CD8-positive, alpha-beta memory T cell (primary cell): ENCODE results near the gene LRRC8C. TPM values are rescaled to one million over a fixed set of nuclear protein-coding genes. Genes with fewer than 3 reads are reported as not detected.

Experiments used
- CTCF ChIA-PET: fragments of 350-600 bp; sonication (Branson Sonifier 250); formaldehyde crosslinking; loops from one replicate; lab custom pipeline; 2021; ENCODE audit warnings: antibody characterized with exemption; lab: Charles Lee
- POLR2A ChIA-PET: fragments of 350-600 bp; sonication (Branson Sonifier 250); formaldehyde crosslinking; loops from one replicate; lab custom pipeline; 2021; ENCODE audit warnings: antibody characterized with exemption; lab: Charles Lee
- DNase-seq, 5 donors: peaks; one replicate each; pipeline versions ENCODE4 v3.0.0 to v3.0.0-alpha.2; 2020 to 2022; ENCODE audit warnings: mixed read lengths in 1 of 5
- H3K27ac ChIP-seq: one replicate; pipeline ENCODE4 v1.7.0; 2013; ENCODE audit warnings: low read depth, mild to moderate bottlenecking, low read length, moderate library complexity
- H3K27me3 ChIP-seq: 2 replicates; pipeline ENCODE4 v1.7.0; 2013; ENCODE audit warnings: low read length, mild to moderate bottlenecking; ENCODE audit not compliant: insufficient read depth, poor library complexity, severe bottlenecking
- H3K36me3 ChIP-seq: 2 replicates; pipeline ENCODE4 v1.7.0; 2013; ENCODE audit warnings: mild to moderate bottlenecking, low read length, moderate library complexity; ENCODE audit not compliant: insufficient read depth
- H3K4me1 ChIP-seq: 2 replicates; pipeline ENCODE4 v1.7.0; 2013; ENCODE audit warnings: mild to moderate bottlenecking, low read length, moderate library complexity; ENCODE audit not compliant: insufficient read depth
- H3K4me3 ChIP-seq: 2 replicates; pipeline ENCODE4 v1.7.0; 2013; ENCODE audit warnings: mild to moderate bottlenecking, low read length
- H3K9me3 ChIP-seq: 2 replicates; pipeline ENCODE4 v1.7.0; 2013; ENCODE audit warnings: mild to moderate bottlenecking, low read length
- H3K27ac Mint-ChIP-seq, 8 donors: one replicate each; pipeline ENCODE4 v1.8.0; 2020 to 2021; ENCODE audit warnings: mixed read lengths in 8 of 8, mild to moderate bottlenecking in 6 of 8, inconsistent platforms in 3 of 8, moderate library complexity in 3 of 8
- H3K27me3 Mint-ChIP-seq, 2 donors: one replicate each; pipeline ENCODE4 v1.8.0; 2020 to 2021; ENCODE audit warnings: mixed read lengths in 2 of 2, mild to moderate bottlenecking in 1 of 2, moderate library complexity in 1 of 2
- H3K36me3 Mint-ChIP-seq, 3 donors: one replicate each; pipeline ENCODE4 v1.8.0; 2020 to 2021; ENCODE audit warnings: mixed read lengths in 3 of 3, inconsistent platforms in 1 of 3, mild to moderate bottlenecking in 1 of 3
- H3K4me1 Mint-ChIP-seq, 3 donors: one replicate each; pipeline ENCODE4 v1.8.0; 2020 to 2021; ENCODE audit warnings: mixed read lengths in 3 of 3, inconsistent platforms in 1 of 3, mild to moderate bottlenecking in 1 of 3
- H3K4me3 Mint-ChIP-seq, 7 donors: one replicate each; pipeline ENCODE4 v1.8.0; 2020 to 2021; ENCODE audit warnings: mixed read lengths in 7 of 7, mild to moderate bottlenecking in 6 of 7, moderate library complexity in 4 of 7, inconsistent platforms in 2 of 7
- H3K9me3 Mint-ChIP-seq, 5 donors: one replicate each; pipeline ENCODE4 v1.8.0; 2020 to 2022; ENCODE audit warnings: mixed read lengths in 5 of 5, mild to moderate bottlenecking in 3 of 5, moderate library complexity in 2 of 5, inconsistent platforms in 1 of 5
- polyA plus RNA-seq: library from polyadenylated mRNA; unstranded; fragments of 300-500 nt; fragmentation: Illumina TruSeq; gene quantifications from one replicate; pipeline ENCODE4 v1.2.3, GENCODE V29; 2021
- total RNA-seq, 2 experiments: library from RNA; stranded (reverse); gene quantifications; one replicate each; pipeline ENCODE4 v1.2.3, GENCODE V29; 2021

Gene LRRC8C
- 10 to 100 TPM; 61.4 to 63.5 TPM for total RNA-seq
- 19.7 TPM for polyA plus RNA-seq

DNA sequence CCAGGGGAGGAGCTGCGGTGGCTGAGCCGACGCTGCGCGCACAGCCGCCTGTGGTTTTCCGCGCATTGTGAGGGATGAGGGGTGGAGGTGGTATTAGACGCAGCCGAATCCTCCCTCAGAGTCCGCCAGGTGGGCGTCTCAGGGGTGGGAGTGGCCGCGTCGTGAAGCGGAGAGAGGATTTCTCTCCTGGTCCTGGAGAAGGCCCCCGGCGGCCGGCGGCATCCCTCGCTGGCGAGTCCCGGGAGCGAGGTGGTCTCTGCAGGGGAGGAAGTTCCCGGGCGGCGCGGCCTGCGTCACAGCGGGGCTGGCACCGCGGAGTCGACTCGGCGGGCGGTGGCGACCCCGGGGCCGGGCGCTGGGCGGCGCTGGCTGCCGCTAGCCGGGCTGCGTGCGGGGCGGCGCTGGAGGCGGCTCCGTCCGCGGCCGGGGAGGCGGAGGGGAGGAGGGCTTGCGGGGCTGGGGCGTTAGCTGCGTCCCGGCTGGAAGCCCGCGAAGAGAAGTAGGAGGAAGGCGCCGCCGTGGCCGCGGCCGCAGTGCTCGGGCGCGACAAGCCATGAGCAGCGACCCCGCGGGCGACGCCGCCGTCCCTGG, at the start of gene LRRC8C:
Gene LRRC8C, plus strand, starts transcription at position 464 of the 591 bp plus-strand sequence. CDS start 53,354 bp downstream, outside the sequence.
- H3K36me3 Mint-ChIP-seq = peaks cover 0 to 23% (median 5%) of the 10 kb centered on the region in 3 donors
- peak within 1 kb of the TSS; percentile 90 to 99 (median 96) for H3K4me3 Mint-ChIP-seq
- no peaks in the 10 kb centered on the region for H3K9me3 ChIP-seq
- ChIA-PET POLR2A (interaction anchor here (0.7 to 6.7 kb wide), 15 partner anchors 9 to 362 kb away, joined by 3 to 90 read pairs (median 5); partner anchors contain the start of genes LRRC8B and ZNF326), CTCF (interaction anchor here (0.8 to 21.0 kb wide), 27 partner anchors 10 to 211 kb away, joined by 3 to 403 read pairs (median 4); partner anchors contain the start of gene LRRC8B)
- peaks cover 0 to 3% of the 10 kb centered on the region in 2 donors for H3K27me3 Mint-ChIP-seq
- peaks cover 77% of the 10 kb centered on the region for H3K4me1 ChIP-seq
- peak within 1 kb of the TSS; percentile 95 to 99 (median 98) for H3K27ac Mint-ChIP-seq
- peak within 1 kb of the TSS; percentile 74 for H3K4me3 ChIP-seq
- H3K27me3 ChIP-seq = no peaks in the 10 kb centered on the region
- peak within 1 kb of the TSS; percentile 86 for H3K27ac ChIP-seq
- H3K9me3 Mint-ChIP-seq = peaks cover 0 to 3% (median 0%) of the 10 kb centered on the region in 5 donors
- DNase-seq = peak; percentile 78 to 95 (median 90)
- H3K36me3 ChIP-seq = no peaks in the 10 kb centered on the region
- H3K4me1 Mint-ChIP-seq = peaks cover 72 to 85% (median 83%) of the 10 kb centered on the region in 3 donors

DNA sequence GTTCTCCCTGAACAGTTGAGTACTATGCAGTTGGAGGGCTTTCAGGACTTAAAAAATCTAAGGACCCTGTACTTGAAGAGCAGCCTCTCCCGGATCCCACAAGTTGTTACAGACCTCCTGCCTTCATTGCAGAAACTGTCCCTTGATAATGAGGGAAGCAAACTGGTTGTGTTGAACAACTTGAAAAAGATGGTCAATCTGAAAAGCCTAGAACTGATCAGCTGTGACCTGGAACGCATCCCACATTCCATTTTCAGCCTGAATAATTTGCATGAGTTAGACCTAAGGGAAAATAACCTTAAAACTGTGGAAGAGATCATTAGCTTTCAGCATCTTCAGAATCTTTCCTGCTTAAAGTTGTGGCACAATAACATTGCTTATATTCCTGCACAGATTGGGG, 48.7 kb upstream of the LRRC8C start:
- Histone ChIP-seq H3K4me1 (no peaks in the 10 kb centered on the region), H3K27ac (no peak overlapping the region), H3K27me3 (no peaks in the 10 kb centered on the region), H3K9me3 (no peaks in the 10 kb centered on the region), H3K36me3 (peaks cover 18% of the 10 kb centered on the region), H3K4me3 (no peak overlapping the region)
- DNase-seq = no peak
- H3K4me3 Mint-ChIP-seq = no peak overlapping the region
- peaks cover 16 to 76% (median 40%) of the 10 kb centered on the region in 3 donors for H3K36me3 Mint-ChIP-seq
- H3K4me1 Mint-ChIP-seq = peaks cover 12 to 32% (median 14%) of the 10 kb centered on the region in 3 donors
- POLR2A ChIA-PET = no interaction called here
- CTCF ChIA-PET = interaction anchor here (1.2 kb wide), 1 partner anchor 23 kb away, joined by 3 read pairs; no protein-coding TSS in a partner anchor
- H3K27me3 Mint-ChIP-seq = no peaks in the 10 kb centered on the region
- no peaks in the 10 kb centered on the region for H3K9me3 Mint-ChIP-seq
- no peak overlapping the region for H3K27ac Mint-ChIP-seq

DNA sequence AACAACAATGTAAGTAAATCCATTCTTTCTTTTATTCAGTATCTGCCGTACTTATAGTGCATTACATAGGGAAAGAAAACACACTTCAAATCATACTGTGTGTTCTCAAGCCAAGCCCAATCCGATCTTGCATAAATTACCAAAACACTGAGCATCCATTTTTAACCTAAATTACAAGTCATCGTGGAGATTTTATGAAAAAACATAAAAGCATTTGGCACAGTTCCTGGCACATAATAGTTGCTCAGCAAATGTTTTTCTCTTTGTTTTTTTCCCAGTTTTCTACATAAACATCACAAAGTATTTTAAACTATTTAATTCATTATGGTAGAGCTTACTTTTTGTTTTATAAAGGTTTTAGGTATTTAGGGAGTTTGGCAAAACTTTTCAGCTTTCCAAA, 48.1 kb upstream of the LRRC8C start:
- no peaks in the 10 kb centered on the region for H3K27me3 Mint-ChIP-seq
- peaks cover 15 to 38% (median 20%) of the 10 kb centered on the region in 3 donors for H3K4me1 Mint-ChIP-seq
- H3K9me3 Mint-ChIP-seq = no peaks in the 10 kb centered on the region
- no peaks in the 10 kb centered on the region for H3K27me3 ChIP-seq
- peaks cover 18% of the 10 kb centered on the region for H3K36me3 ChIP-seq
- no peak overlapping the region for H3K4me3 Mint-ChIP-seq
- no peaks in the 10 kb centered on the region for H3K9me3 ChIP-seq
- CTCF ChIA-PET = interaction anchor here (1.7 kb wide), 1 partner anchor 38 kb away, joined by 4 read pairs; no protein-coding TSS in a partner anchor
- no peak overlapping the region for H3K27ac ChIP-seq
- POLR2A ChIA-PET = no interaction called here
- H3K4me3 ChIP-seq = no peak overlapping the region
- no peaks in the 10 kb centered on the region for H3K4me1 ChIP-seq
- DNase-seq = no peak
- no peak overlapping the region for H3K27ac Mint-ChIP-seq
- H3K36me3 Mint-ChIP-seq = peaks cover 16 to 73% (median 41%) of the 10 kb centered on the region in 3 donors

DNA sequence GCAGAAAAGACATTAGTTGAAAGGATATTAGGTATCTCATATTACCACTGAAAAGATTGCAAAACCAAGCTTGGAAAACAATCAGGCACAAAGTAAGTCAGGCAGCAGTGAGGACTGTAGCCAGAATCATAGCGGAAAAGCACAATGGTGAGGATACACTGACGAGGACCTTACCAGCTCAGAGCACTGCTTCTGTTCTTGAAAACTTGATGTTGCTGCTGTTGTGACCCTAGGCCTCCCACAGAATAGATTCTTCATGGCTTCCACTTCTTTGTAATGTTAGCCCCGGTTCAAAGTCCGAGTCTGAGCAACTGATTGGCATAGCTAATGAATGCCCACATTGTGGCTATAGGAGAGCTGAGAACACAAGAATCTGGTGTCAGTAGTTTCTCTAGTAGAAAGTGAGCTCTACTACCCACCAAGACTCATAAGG, 45.2 kb upstream of the LRRC8C start:
- Histone ChIP-seq H3K9me3 (no peaks in the 10 kb centered on the region), H3K36me3 (peaks cover 10% of the 10 kb centered on the region), H3K4me3 (no peak overlapping the region), H3K27me3 (no peaks in the 10 kb centered on the region), H3K4me1 (no peaks in the 10 kb centered on the region), H3K27ac (no peak overlapping the region)
- DNase-seq = no peak
- H3K27me3 Mint-ChIP-seq = no peaks in the 10 kb centered on the region
- no peak overlapping the region for H3K4me3 Mint-ChIP-seq
- H3K9me3 Mint-ChIP-seq = no peaks in the 10 kb centered on the region
- no peak overlapping the region for H3K27ac Mint-ChIP-seq
- peaks cover 12 to 45% (median 36%) of the 10 kb centered on the region in 3 donors for H3K4me1 Mint-ChIP-seq
- peaks cover 14 to 48% (median 30%) of the 10 kb centered on the region in 3 donors for H3K36me3 Mint-ChIP-seq
- CTCF ChIA-PET = interaction anchor here (1.4 to 1.8 kb wide), 3 partner anchors 10 to 176 kb away, joined by 4 to 6 read pairs (median 4); no protein-coding TSS in a partner anchor
- POLR2A ChIA-PET = no interaction called here

DNA sequence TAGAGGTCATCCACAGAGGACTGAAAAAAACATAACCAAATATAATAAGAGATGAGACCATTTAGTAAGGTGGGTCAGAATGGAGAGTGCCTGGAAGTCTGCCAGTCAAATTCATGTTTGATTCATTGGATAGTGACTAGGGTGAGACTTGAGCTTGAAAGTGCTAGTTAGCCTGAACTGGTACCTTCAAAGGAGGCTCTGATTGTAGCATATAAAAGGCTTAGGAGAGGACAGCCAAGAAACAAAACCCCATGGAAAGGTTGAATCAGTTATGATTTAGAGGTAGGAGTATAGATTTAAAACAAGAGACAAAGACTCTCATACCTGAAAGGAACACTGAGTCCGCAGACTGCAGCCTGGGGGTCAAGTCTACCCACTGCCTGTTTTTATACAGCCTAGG, 44.4 kb upstream of the LRRC8C start:
- Mint-ChIP-seq H3K27ac (peak overlapping the region in 2 of 8 donors; percentile 38 to 64), H3K36me3 (peaks cover 6 to 45% (median 25%) of the 10 kb centered on the region in 3 donors), H3K4me3 (no peak overlapping the region), H3K27me3 (no peaks in the 10 kb centered on the region), H3K9me3 (no peaks in the 10 kb centered on the region), H3K4me1 (peaks cover 17 to 51% (median 40%) of the 10 kb centered on the region in 3 donors)
- H3K9me3 ChIP-seq = no peaks in the 10 kb centered on the region
- H3K27ac ChIP-seq = no peak overlapping the region
- H3K36me3 ChIP-seq = peaks cover 3% of the 10 kb centered on the region
- H3K4me1 ChIP-seq = no peaks in the 10 kb centered on the region
- ChIA-PET POLR2A (no interaction called here), CTCF (interaction anchor here (1.4 to 1.8 kb wide), 2 partner anchors 9 to 175 kb away, joined by 4 to 6 read pairs; no protein-coding TSS in a partner anchor)
- no peak overlapping the region for H3K4me3 ChIP-seq
- DNase-seq = no peak
- no peaks in the 10 kb centered on the region for H3K27me3 ChIP-seq

DNA sequence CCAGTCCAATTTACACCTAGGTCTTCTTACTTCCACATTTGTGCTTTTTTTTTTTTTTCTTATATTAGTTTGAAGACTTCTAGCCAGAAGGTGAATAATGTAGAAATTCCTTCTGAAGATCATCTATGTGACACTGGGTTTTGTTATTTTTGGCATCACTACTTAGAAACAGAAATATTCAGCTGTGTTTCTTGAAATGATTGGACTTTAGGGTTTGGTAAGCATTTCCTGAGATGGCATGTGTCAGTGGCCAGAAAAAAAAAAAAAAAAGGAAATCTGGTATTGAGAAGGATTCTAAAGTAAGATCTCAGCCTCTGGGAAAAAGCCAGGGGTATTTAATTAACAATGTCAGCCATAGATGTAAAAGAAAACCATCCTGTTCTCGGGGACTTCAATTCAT, 43.4 kb upstream of the LRRC8C start:
- H3K4me3 ChIP-seq = no peak overlapping the region
- peaks cover 3% of the 10 kb centered on the region for H3K36me3 ChIP-seq
- no peaks in the 10 kb centered on the region for H3K9me3 ChIP-seq
- Mint-ChIP-seq H3K36me3 (peaks cover 0 to 37% (median 15%) of the 10 kb centered on the region in 3 donors), H3K4me3 (no peak overlapping the region), H3K9me3 (no peaks in the 10 kb centered on the region), H3K4me1 (peaks cover 20 to 60% (median 49%) of the 10 kb centered on the region in 3 donors), H3K27ac (peak overlapping the region in 1 of 8 donors; percentile 36), H3K27me3 (no peaks in the 10 kb centered on the region)
- no peak overlapping the region for H3K27ac ChIP-seq
- ChIA-PET POLR2A (interaction anchor here (1.0 kb wide), 1 partner anchor 14 kb away, joined by 4 read pairs; no protein-coding TSS in a partner anchor), CTCF (interaction anchor here (1.0 to 23.6 kb wide), 3 partner anchors 10 to 174 kb away, joined by 3 to 403 read pairs (median 3); partner anchors contain the start of gene LRRC8C)
- no peaks in the 10 kb centered on the region for H3K27me3 ChIP-seq
- H3K4me1 ChIP-seq = no peaks in the 10 kb centered on the region
- DNase-seq = no peak

DNA sequence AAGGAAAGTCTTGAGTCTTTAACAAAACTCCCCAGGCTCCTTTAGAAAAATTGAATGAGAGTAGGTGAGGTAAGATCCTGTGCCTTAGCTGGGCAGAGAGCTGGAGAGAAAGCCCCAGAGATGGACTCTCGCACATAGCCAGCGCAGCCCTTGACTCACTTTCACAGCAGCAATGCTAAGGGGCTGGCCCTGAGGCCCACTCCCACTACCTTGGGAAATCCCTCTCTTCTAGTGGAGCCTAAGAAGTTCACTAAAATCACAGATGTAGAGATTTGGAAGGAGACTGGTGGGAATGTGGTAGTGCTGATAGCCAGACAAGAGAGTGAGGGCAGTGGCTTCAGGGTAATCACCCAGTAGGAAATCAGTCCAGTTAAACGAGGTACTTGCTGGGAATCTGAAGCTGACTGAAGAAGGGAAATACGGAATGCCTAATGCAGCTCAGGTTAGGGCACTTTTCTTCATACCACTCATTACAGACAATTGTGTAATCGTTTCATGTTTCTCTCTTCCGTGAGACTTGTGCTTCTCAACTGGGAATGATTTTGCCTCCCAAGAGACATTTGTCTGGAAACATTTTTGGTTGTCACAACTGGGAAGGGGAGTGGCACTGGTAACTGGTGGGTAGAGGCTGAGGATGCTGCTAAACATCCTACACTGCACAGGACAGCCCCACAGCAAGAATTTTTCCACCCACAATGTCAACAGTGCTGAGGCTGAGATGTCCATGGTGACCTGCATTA, 42.4 kb upstream of the LRRC8C start:
- no peaks in the 10 kb centered on the region for H3K4me1 ChIP-seq
- H3K27me3 ChIP-seq = no peaks in the 10 kb centered on the region
- Mint-ChIP-seq H3K27me3 (no peaks in the 10 kb centered on the region), H3K4me1 (peaks cover 20 to 56% (median 54%) of the 10 kb centered on the region in 3 donors), H3K4me3 (no peak overlapping the region), H3K9me3 (no peaks in the 10 kb centered on the region), H3K36me3 (peaks cover 0 to 28% (median 8%) of the 10 kb centered on the region in 3 donors), H3K27ac (peak overlapping the region in 2 of 8 donors; percentile 34 to 43)
- no peak overlapping the region for H3K4me3 ChIP-seq
- no peaks in the 10 kb centered on the region for H3K36me3 ChIP-seq
- CTCF ChIA-PET = interaction anchor here (1.1 to 23.6 kb wide), 3 partner anchors 9 to 173 kb away, joined by 3 to 403 read pairs (median 7); partner anchors contain the start of gene LRRC8C
- no peak overlapping the region for H3K27ac ChIP-seq
- POLR2A ChIA-PET = interaction anchor here (1.0 kb wide), 1 partner anchor 13 kb away, joined by 4 read pairs; no protein-coding TSS in a partner anchor
- DNase-seq = no peak
- no peaks in the 10 kb centered on the region for H3K9me3 ChIP-seq
